CD4-positive, alpha-beta memory T cell (primary cell): ENCODE data around the gene TNFRSF13B. TPM values are rescaled to one million over a fixed set of nuclear protein-coding genes. Genes with fewer than 3 reads are reported as not detected.
"Not testable (repeated sequence)": the region's sequence is repeated elsewhere in the genome, so short reads cannot be mapped to it uniquely, and the experiment has no call there.

ENCODE experiments used
- CTCF ChIA-PET: fragments of 350-600 bp; sonication (Branson Sonifier 250); formaldehyde crosslinking; loops from one replicate; lab custom pipeline; 2021; ENCODE audit warnings: inconsistent platforms; ENCODE audit not compliant: partially characterized antibody; lab: Charles Lee
- POLR2A ChIA-PET: fragments of 350-600 bp; sonication (Branson Sonifier 250); formaldehyde crosslinking; loops from one replicate; lab custom pipeline; 2021; ENCODE audit not compliant: partially characterized antibody; lab: Charles Lee
- DNase-seq, 5 donors: peaks; one replicate each; pipeline versions ENCODE4 v3.0.0 to v3.0.0-alpha.2; 2020 to 2022; ENCODE audit warnings: mixed read lengths in 1 of 5
- H3K27ac ChIP-seq: one replicate; pipeline ENCODE4 v1.7.0; 2013; ENCODE audit warnings: low read depth, low read length
- H3K27me3 ChIP-seq: 2 replicates; pipeline ENCODE4 v1.7.0; 2013; ENCODE audit warnings: mild to moderate bottlenecking, low read length, moderate library complexity; ENCODE audit not compliant: insufficient read depth
- H3K36me3 ChIP-seq: 2 replicates; pipeline ENCODE4 v1.7.0; 2013; ENCODE audit warnings: mild to moderate bottlenecking, low read length, moderate library complexity; ENCODE audit not compliant: insufficient read depth
- H3K4me1 ChIP-seq: 2 replicates; pipeline ENCODE4 v1.7.0; 2013; ENCODE audit warnings: mild to moderate bottlenecking, low read length, moderate library complexity; ENCODE audit not compliant: insufficient read depth
- H3K4me3 ChIP-seq, 2 donors: one replicate each; pipeline ENCODE4 v1.7.0; 2013; ENCODE audit warnings: low read length in 2 of 2, mild to moderate bottlenecking in 1 of 2
- H3K9me3 ChIP-seq, 2 donors: one replicate each; pipeline ENCODE4 v1.7.0; 2013; ENCODE audit warnings: low read length in 2 of 2, control low read depth in 1 of 2; ENCODE audit not compliant: control insufficient read depth in 1 of 2
- H3K27ac Mint-ChIP-seq, 7 donors: one replicate each; pipeline ENCODE4 v1.8.0; 2020 to 2021; ENCODE audit warnings: mixed read lengths in 7 of 7, mild to moderate bottlenecking in 6 of 7, inconsistent platforms in 3 of 7, moderate library complexity in 3 of 7
- H3K27me3 Mint-ChIP-seq, 2 donors: one replicate each; pipeline ENCODE4 v1.8.0; 2020 to 2021; ENCODE audit warnings: mixed read lengths in 2 of 2
- H3K36me3 Mint-ChIP-seq, 2 donors: one replicate each; pipeline ENCODE4 v1.8.0; 2020 to 2021; ENCODE audit warnings: mixed read lengths in 2 of 2, inconsistent platforms in 1 of 2, mild to moderate bottlenecking in 1 of 2
- H3K4me1 Mint-ChIP-seq, 4 donors: one replicate each; pipeline ENCODE4 v1.8.0; 2020 to 2021; ENCODE audit warnings: mixed read lengths in 4 of 4, mild to moderate bottlenecking in 1 of 4
- H3K4me3 Mint-ChIP-seq, 8 donors: one replicate each; pipeline ENCODE4 v1.8.0; 2020 to 2021; ENCODE audit warnings: mixed read lengths in 8 of 8, mild to moderate bottlenecking in 7 of 8, moderate library complexity in 6 of 8, inconsistent platforms in 3 of 8
- H3K9me3 Mint-ChIP-seq, 8 donors: one replicate each; pipeline ENCODE4 v1.8.0; 2020 to 2021; ENCODE audit warnings: mixed read lengths in 8 of 8, mild to moderate bottlenecking in 5 of 8, inconsistent platforms in 3 of 8, moderate library complexity in 1 of 8
- intact Hi-C: fragments of 100-400 bp; cut with micrococcal nuclease; formaldehyde crosslinking; loops from one replicate; pipeline ENCODE4 v1.15.1; 2023
- polyA plus RNA-seq, 2 donors: library from polyadenylated mRNA; unstranded; fragments of 300-500 nt; fragmentation: Illumina TruSeq; gene quantifications; one replicate each; pipeline ENCODE4 v1.2.3, GENCODE V29; 2021
- total RNA-seq, 2 experiments: library from RNA; stranded (reverse); gene quantifications; one replicate each; pipeline ENCODE4 v1.2.3, GENCODE V29; 2021

TNFRSF13B gene
- total and polyA plus RNA-seq, 4 experiments from 2014 or later = 0.78 TPM; not detected in 3

GRCh38 chr17:16921451-16921850 is 50.5 kb downstream of the TNFRSF13B start:
- H3K36me3 Mint-ChIP-seq, H3K4me1 ChIP-seq, DNase-seq, POLR2A ChIA-PET, H3K27ac Mint-ChIP-seq, intact Hi-C loops, H3K27me3 Mint-ChIP-seq, H3K4me3 ChIP-seq, H3K9me3 ChIP-seq, H3K4me3 Mint-ChIP-seq, H3K9me3 Mint-ChIP-seq, H3K27ac ChIP-seq, H3K36me3 ChIP-seq, H3K27me3 ChIP-seq, H3K4me1 Mint-ChIP-seq: not testable (repeated sequence)
- CTCF ChIA-PET = interaction anchor here (1.5 kb wide), 1 partner anchor 69 kb away, joined by 4 read pairs; no protein-coding TSS in a partner anchor

- no peak overlapping the region for H3K27ac Mint-ChIP-seq
- DNase-seq = no peak
- no peaks in the 10 kb centered on the region for H3K4me1 ChIP-seq
- H3K4me3 Mint-ChIP-seq = no peak overlapping the region
- H3K4me3 ChIP-seq = no peak overlapping the region
- peaks cover 0 to 5% of the 10 kb centered on the region in 2 donors for H3K27me3 Mint-ChIP-seq
- no peaks in the 10 kb centered on the region for H3K9me3 Mint-ChIP-seq
- no peaks in the 10 kb centered on the region for H3K9me3 ChIP-seq
- ChIA-PET CTCF (no interaction called here), POLR2A (no interaction called here)
- no peaks in the 10 kb centered on the region for H3K36me3 ChIP-seq
- no peaks in the 10 kb centered on the region for H3K4me1 Mint-ChIP-seq
- intact Hi-C loops = no loop called here
- no peak overlapping the region for H3K27ac ChIP-seq
- H3K36me3 Mint-ChIP-seq = no peaks in the 10 kb centered on the region
- H3K27me3 ChIP-seq = no peaks in the 10 kb centered on the region
Measured at GRCh38 chr17:16920628-16921020, 51.3 kb downstream of the TNFRSF13B start.

GRCh38 chr17:16919663-16920627 is 52.0 kb downstream of the TNFRSF13B start:
- intact Hi-C loops = no loop called here
- ChIA-PET CTCF (interaction anchor here (0.7 kb wide), 1 partner anchor 1601 kb away, joined by 3 read pairs; no protein-coding TSS in a partner anchor), POLR2A (no interaction called here)
- H3K4me1 ChIP-seq = no peaks in the 10 kb centered on the region
- no peaks in the 10 kb centered on the region for H3K36me3 Mint-ChIP-seq
- H3K9me3 ChIP-seq = no peaks in the 10 kb centered on the region
- H3K9me3 Mint-ChIP-seq = no peaks in the 10 kb centered on the region
- no peak overlapping the region for H3K4me3 Mint-ChIP-seq
- peak overlapping the region in 1 of 7 donors; percentile 41 for H3K27ac Mint-ChIP-seq
- no peak overlapping the region for H3K27ac ChIP-seq
- H3K4me1 Mint-ChIP-seq = no peaks in the 10 kb centered on the region
- no peak for DNase-seq
- no peaks in the 10 kb centered on the region for H3K27me3 ChIP-seq
- H3K27me3 Mint-ChIP-seq = peaks cover 0 to 5% of the 10 kb centered on the region in 2 donors
- no peak overlapping the region for H3K4me3 ChIP-seq
- no peaks in the 10 kb centered on the region for H3K36me3 ChIP-seq

GRCh38 chr17:16918443-16918842 is 53.5 kb downstream of the TNFRSF13B start:
- Mint-ChIP-seq H3K27me3 (peaks cover 2 to 8% of the 10 kb centered on the region in 2 donors), H3K4me3 (no peak overlapping the region), H3K9me3 (no peaks in the 10 kb centered on the region), H3K27ac (no peak overlapping the region), H3K36me3 (no peaks in the 10 kb centered on the region), H3K4me1 (no peaks in the 10 kb centered on the region)
- H3K36me3 ChIP-seq = no peaks in the 10 kb centered on the region
- no peak overlapping the region for H3K4me3 ChIP-seq
- intact Hi-C loops = no loop called here
- no peaks in the 10 kb centered on the region for H3K27me3 ChIP-seq
- DNase-seq = no peak
- H3K9me3 ChIP-seq = no peaks in the 10 kb centered on the region
- ChIA-PET POLR2A (no interaction called here), CTCF (interaction anchor here (0.7 kb wide), 1 partner anchor 293 kb away, joined by 3 read pairs; no protein-coding TSS in a partner anchor)
- H3K27ac ChIP-seq = no peak overlapping the region
- H3K4me1 ChIP-seq = no peaks in the 10 kb centered on the region

DNA sequence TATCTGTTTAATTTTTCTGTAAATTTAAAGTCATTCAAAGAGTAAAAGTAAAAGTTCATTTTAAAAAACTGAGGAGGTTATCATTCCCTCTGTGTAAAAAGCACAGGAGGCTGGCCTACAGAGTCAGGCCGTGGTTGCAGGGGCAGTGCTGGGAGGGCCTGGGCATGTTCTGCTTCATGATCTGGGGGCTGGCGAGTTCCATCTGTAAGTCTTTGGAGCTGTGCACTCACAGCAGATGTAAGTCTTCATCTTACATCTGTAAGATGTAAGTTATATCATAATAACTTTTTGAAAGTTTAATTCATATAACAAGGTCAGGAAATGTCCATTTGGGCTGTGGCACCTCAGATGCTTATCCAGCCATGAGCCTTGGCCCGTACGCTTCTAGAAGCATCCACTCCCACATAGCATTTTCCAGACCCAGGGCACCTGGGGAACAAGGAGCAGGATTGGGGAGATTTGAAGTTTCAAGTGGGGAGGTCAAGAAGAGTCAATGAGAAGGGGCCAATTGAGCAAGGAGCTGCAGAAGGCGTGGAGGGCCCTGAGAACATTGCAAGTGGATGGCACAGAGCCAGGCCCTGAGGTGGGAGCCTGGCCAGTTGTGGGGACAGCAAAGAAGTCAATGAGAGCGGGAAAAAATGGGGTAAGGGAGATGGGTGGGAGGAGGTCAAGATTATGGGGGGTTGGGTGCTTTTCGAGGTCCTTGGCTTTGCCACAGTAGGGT is 54.1 kb downstream of the TNFRSF13B start:
- POLR2A ChIA-PET = no interaction called here
- Mint-ChIP-seq H3K36me3 (no peaks in the 10 kb centered on the region), H3K27ac (peak overlapping the region in 1 of 7 donors; percentile 60), H3K27me3 (peaks cover 2 to 12% of the 10 kb centered on the region in 2 donors), H3K9me3 (no peaks in the 10 kb centered on the region), H3K4me3 (no peak overlapping the region), H3K4me1 (no peaks in the 10 kb centered on the region)
- CTCF ChIA-PET = no interaction called here
- intact Hi-C loops = no loop called here
- Histone ChIP-seq H3K4me3 (no peak overlapping the region), H3K36me3 (no peaks in the 10 kb centered on the region), H3K27me3 (no peaks in the 10 kb centered on the region), H3K9me3 (no peaks in the 10 kb centered on the region), H3K4me1 (no peaks in the 10 kb centered on the region), H3K27ac (no peak overlapping the region)
- no peak for DNase-seq

DNA sequence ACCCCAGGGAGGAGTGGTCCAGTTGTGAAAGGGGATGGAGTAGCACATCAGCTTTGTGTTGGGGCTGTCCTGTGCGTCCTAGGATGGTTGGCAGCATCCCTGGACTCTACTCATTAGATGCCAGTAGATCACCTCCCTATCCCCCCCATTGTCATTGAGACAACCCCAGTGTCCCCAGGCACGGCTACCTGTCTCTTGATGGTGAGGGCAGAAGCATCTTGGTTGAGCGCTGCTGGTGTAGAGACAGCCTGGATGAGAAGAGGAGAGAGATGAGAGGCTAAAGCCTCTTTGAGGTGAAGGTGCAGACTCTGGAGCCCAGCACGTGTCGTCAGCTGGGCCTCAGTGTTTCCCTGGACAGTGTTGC is 55.4 kb downstream of the TNFRSF13B start:
- no peak overlapping the region for H3K27ac ChIP-seq
- Mint-ChIP-seq H3K9me3 (no peaks in the 10 kb centered on the region), H3K27me3 (peaks cover 2 to 16% of the 10 kb centered on the region in 2 donors), H3K4me1 (peaks cover 0 to 4% (median 1%) of the 10 kb centered on the region in 4 donors), H3K27ac (no peak overlapping the region), H3K36me3 (no peaks in the 10 kb centered on the region), H3K4me3 (no peak overlapping the region)
- intact Hi-C loops = no loop called here
- H3K36me3 ChIP-seq = no peaks in the 10 kb centered on the region
- POLR2A ChIA-PET = no interaction called here
- DNase-seq = no peak
- peaks cover 8% of the 10 kb centered on the region for H3K4me1 ChIP-seq
- H3K9me3 ChIP-seq = no peaks in the 10 kb centered on the region
- CTCF ChIA-PET = interaction anchor here (3.3 kb wide), 1 partner anchor 75 kb away, joined by 10 read pairs; no protein-coding TSS in a partner anchor
- no peak overlapping the region for H3K4me3 ChIP-seq
- H3K27me3 ChIP-seq = peaks cover 4% of the 10 kb centered on the region
